ENCODE data around the gene NAPEPLD. TPM values are rescaled to one million over a fixed set of nuclear protein-coding genes. Genes with fewer than 3 reads are reported as not detected.

NAPEPLD gene
- total and polyA plus RNA-seq, 2 donors (not counting 3 experiments of a cell fraction or from before 2014, with no cell fraction given) = 2.6 to 6.7 TPM

- intact Hi-C loops (cut with micrococcal nuclease) = no loop called here
- Histone ChIP-seq H3K4me1 (ENCODE audit: control insufficient read depth, extremely low read depth, insufficient read depth, low read length) (peaks cover 8% of the 10 kb centered on the region), H3K4me2 (ENCODE audit: insufficient read depth, low read length) (no peak overlapping the region), H4K20me1 (replicated peaks; ENCODE audit: control insufficient read depth, extremely low read depth, insufficient read depth, low read length) (no peaks in the 10 kb centered on the region), H2AFZ (ENCODE audit: low read depth, low read length) (peak overlapping the region; percentile 71), H3K9ac (replicated peaks; ENCODE audit: extremely low read depth, insufficient read depth, low read length) (no peak overlapping the region), H3K27ac (ENCODE audit: insufficient read depth, low read depth, low read length) (no peak overlapping the region), H3K9me1 (replicated peaks; ENCODE audit: control insufficient read depth, extremely low read depth, insufficient read depth, low read length) (no peaks in the 10 kb centered on the region), H3K79me2 (ENCODE audit: control insufficient read depth, insufficient read depth, low read length) (no peaks in the 10 kb centered on the region), H3K27me3 (ENCODE audit: control insufficient read depth in 2 of 2, insufficient read depth in 2 of 2, low read length in 2 of 2) (no peaks in the 10 kb centered on the region), H3K4me3 (replicated peaks in 1 of 3; ENCODE audit: insufficient read depth in 1 of 3, low read depth in 1 of 3, low read length in 3 of 3) (no peak overlapping the region), H3K36me3 (ENCODE audit: control insufficient read depth in 2 of 2, extremely low read depth in 1 of 2, insufficient read depth in 2 of 2, low read length in 2 of 2) (no peaks in the 10 kb centered on the region), H3K9me3 (replicated peaks; ENCODE audit: control insufficient read depth, insufficient read depth, low read length) (no peaks in the 10 kb centered on the region)
- TF ChIP-seq CTCF (IDR thresholded peaks at IDR 0.05; ENCODE audit: extremely low read depth in 1 of 2, insufficient read depth in 1 of 2, low read depth in 1 of 2, low read length in 2 of 2) = peak; percentile 77 to 79
- TF ChIP-seq POLR2A (IDR thresholded peaks at IDR 0.05; ENCODE audit: low read depth, low read length) = no peak
- dilution Hi-C loops (cut with MboI; ENCODE audit: extremely low pct_ligation_motif_present, low sequenced_read_pairs) = no loop called here
- ChIA-PET POLR2A (interaction anchor here (0.7 kb wide), 1 partner anchor 9 kb away, joined by 3 read pairs; the partner anchor contains the start of genes ARMC10 and FBXL13), CTCF (interaction anchor here (0.6 to 2.0 kb wide), 10 partner anchors 9 to 317 kb away, joined by 3 to 45 read pairs (median 4); partner anchors contain the start of genes ARMC10, FAM185A and FBXL13)
- FAIRE-seq = peak; percentile 76
- BruUV-seq (replicated peaks) = no TSS peak
- DNase-seq (ENCODE audit: low read depth, low spot score) = peak; percentile 51
These were observed 83.2 kb downstream of the NAPEPLD start for GRCh38 chr7:103065667-103066066.

- Histone ChIP-seq H3K9me3 (replicated peaks; ENCODE audit: control insufficient read depth, insufficient read depth, low read length) (no peaks in the 10 kb centered on the region), H2AFZ (ENCODE audit: low read depth, low read length) (no peak overlapping the region), H3K36me3 (ENCODE audit: control insufficient read depth in 2 of 2, extremely low read depth in 1 of 2, insufficient read depth in 2 of 2, low read length in 2 of 2) (no peaks in the 10 kb centered on the region), H3K9ac (replicated peaks; ENCODE audit: extremely low read depth, insufficient read depth, low read length) (no peak overlapping the region), H3K4me3 (replicated peaks in 1 of 3; ENCODE audit: insufficient read depth in 1 of 3, low read depth in 1 of 3, low read length in 3 of 3) (no peak overlapping the region), H3K4me1 (ENCODE audit: control insufficient read depth, extremely low read depth, insufficient read depth, low read length) (peaks cover 8% of the 10 kb centered on the region), H3K4me2 (ENCODE audit: insufficient read depth, low read length) (no peak overlapping the region), H3K27ac (ENCODE audit: insufficient read depth, low read depth, low read length) (no peak overlapping the region), H4K20me1 (replicated peaks; ENCODE audit: control insufficient read depth, extremely low read depth, insufficient read depth, low read length) (no peaks in the 10 kb centered on the region), H3K9me1 (replicated peaks; ENCODE audit: control insufficient read depth, extremely low read depth, insufficient read depth, low read length) (no peaks in the 10 kb centered on the region), H3K79me2 (ENCODE audit: control insufficient read depth, insufficient read depth, low read length) (no peaks in the 10 kb centered on the region), H3K27me3 (ENCODE audit: control insufficient read depth in 2 of 2, insufficient read depth in 2 of 2, low read length in 2 of 2) (no peaks in the 10 kb centered on the region)
- BruUV-seq (replicated peaks) = no TSS peak
- dilution Hi-C loops (cut with MboI; ENCODE audit: extremely low pct_ligation_motif_present, low sequenced_read_pairs) = no loop called here
- DNase-seq (ENCODE audit: low read depth, low spot score) (no peak), FAIRE-seq (no peak)
- TF ChIP-seq EZH2 (IDR thresholded peaks at IDR 0.05; ENCODE audit: borderline replicate concordance, low read depth, low read length, severe bottlenecking) = no peak
- no peak for TF ChIP-seq MYC (IDR thresholded peaks at IDR 0.05; ENCODE audit: low read depth, low read length)
- no peak for TF ChIP-seq JUN (IDR thresholded peaks at IDR 0.05; ENCODE audit: borderline replicate concordance, insufficient read depth, insufficient read length, low read depth)
- no peak for TF ChIP-seq FOS (IDR thresholded peaks at IDR 0.05; ENCODE audit: borderline replicate concordance, insufficient read depth, low read length)
- TF ChIP-seq POLR2AphosphoS5 (IDR thresholded peaks at IDR 0.05; ENCODE audit: insufficient read depth, low read depth, low read length) = no peak
- no peak for TF ChIP-seq CTCF (IDR thresholded peaks at IDR 0.05; ENCODE audit: extremely low read depth in 1 of 2, insufficient read depth in 1 of 2, low read depth in 1 of 2, low read length in 2 of 2)
- TF ChIP-seq MAX (IDR thresholded peaks at IDR 0.05; ENCODE audit: insufficient read depth, insufficient read length) = no peak
- TF ChIP-seq POLR2A (IDR thresholded peaks at IDR 0.05; ENCODE audit: low read depth, low read length) = no peak
- no peak for TF ChIP-seq GATA2 (IDR thresholded peaks at IDR 0.05; ENCODE audit: insufficient read depth, insufficient read length, low read depth, low read length)
- intact Hi-C loops (cut with micrococcal nuclease) = loop anchor here (2.0 to 5.0 kb wide), 2 partner anchors 92 to 305 kb away; no protein-coding TSS in a partner anchor
- ChIA-PET CTCF (no interaction called here), POLR2A (no interaction called here)
These were observed 85.0 kb downstream of the NAPEPLD start for GRCh38 chr7:103063895-103064294.

Measured in endothelial cell of umbilical vein (primary cell).